ENCODE measurements around the gene C5orf63.
"Not testable (repeated sequence)": the region's sequence is repeated elsewhere in the genome, so short reads cannot be mapped to it uniquely, and the experiment has no call there.

The C5orf63 gene

DNA sequence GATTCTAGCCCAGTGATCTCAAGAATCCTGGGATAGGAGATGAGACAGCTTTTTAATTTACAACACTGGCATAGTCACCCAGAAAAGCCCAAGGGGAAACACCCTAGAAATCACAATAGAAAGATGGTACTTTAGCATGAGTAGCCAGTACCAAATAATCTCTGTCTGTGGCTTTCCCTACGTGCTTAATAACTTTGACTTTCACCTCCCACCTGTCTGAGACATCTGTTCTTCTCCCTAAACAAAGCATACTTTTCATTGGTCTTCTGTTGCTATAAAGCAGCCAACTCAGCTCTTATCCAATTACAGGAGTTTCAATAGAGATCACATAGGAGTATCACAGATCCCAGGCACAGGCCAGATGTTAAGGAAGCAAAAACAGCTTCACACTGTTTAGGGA is 53.4 kb downstream of the C5orf63 start:
- peaks cover 5% of the 10 kb centered on the region; the same call in 1 of the 2 replicates for H3K4me1 ChIP-seq (ENCODE audit: control insufficient read depth, insufficient read depth, low read length)
- no peak overlapping the region for H3K27ac ChIP-seq (ENCODE audit: low read depth, low read length)
- no peaks in the 10 kb centered on the region for H3K9me3 ChIP-seq (ENCODE audit: control insufficient read depth, insufficient read depth, low read length)
- no peak overlapping the region for H3K4me3 ChIP-seq (ENCODE audit: low read depth, low read length)
- H3K9ac ChIP-seq (ENCODE audit: low read depth, low read length) = no peak overlapping the region
- H3K36me3 ChIP-seq (ENCODE audit: control insufficient read depth, insufficient read depth, low read length) = no peaks in the 10 kb centered on the region
- H3K27me3 ChIP-seq (ENCODE audit: control insufficient read depth, insufficient read depth, low read length) = no peaks in the 10 kb centered on the region

DNA sequence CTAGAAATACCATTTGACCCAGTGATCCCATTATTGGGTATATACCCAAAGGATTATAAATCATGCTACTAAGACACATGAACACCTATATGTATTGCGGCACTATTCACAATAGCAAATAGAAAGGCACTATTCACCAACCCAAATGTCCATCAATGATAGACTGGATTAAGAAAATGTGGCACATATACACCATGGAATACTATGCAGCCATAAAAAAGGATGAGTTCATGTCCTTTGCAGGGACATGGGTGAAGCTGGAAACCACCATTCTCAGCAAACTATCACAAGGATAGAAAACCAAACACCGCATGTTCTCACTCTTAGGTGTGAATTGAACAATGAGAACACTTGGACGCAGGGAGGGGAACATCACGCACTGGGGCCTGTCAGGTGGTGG is 56.6 kb downstream of the C5orf63 start:
- H3K36me3 ChIP-seq (ENCODE audit: control insufficient read depth, insufficient read depth, low read length); H3K9ac ChIP-seq (ENCODE audit: low read depth, low read length); H3K9me3 ChIP-seq (ENCODE audit: control insufficient read depth, insufficient read depth, low read length); H3K27me3 ChIP-seq (ENCODE audit: control insufficient read depth, insufficient read depth, low read length); H3K4me3 ChIP-seq (ENCODE audit: low read depth, low read length); H3K27ac ChIP-seq (ENCODE audit: low read depth, low read length); H3K4me1 ChIP-seq (ENCODE audit: control insufficient read depth, insufficient read depth, low read length): not testable (repeated sequence)

DNA sequence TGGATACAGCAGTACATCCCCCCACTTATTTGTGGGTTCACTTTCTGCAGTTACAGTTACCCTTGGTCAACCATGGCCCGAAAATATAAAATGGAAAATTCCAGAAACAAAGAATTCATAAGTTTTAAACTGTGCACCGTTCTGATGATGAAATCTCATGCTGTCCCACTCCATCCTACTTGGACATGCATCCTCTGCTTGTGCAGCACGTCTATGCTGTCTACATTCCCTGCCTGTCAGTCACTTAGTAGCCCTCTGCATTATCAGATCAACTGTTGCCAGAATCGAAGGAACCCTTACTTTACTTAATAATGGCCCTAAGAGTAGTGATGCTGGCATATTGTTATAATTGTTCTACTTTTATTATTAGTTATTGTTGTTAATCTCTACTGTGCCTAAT is 57.6 kb downstream of the C5orf63 start:
- Histone ChIP-seq H3K27ac (ENCODE audit: low read depth, low read length) (no peak overlapping the region), H3K4me1 (ENCODE audit: control insufficient read depth, insufficient read depth, low read length) (peaks cover 5% of the 10 kb centered on the region), H3K9me3 (ENCODE audit: control insufficient read depth, insufficient read depth, low read length) (no peaks in the 10 kb centered on the region), H3K9ac (ENCODE audit: low read depth, low read length) (no peak overlapping the region), H3K36me3 (ENCODE audit: control insufficient read depth, insufficient read depth, low read length) (no peaks in the 10 kb centered on the region), H3K27me3 (ENCODE audit: control insufficient read depth, insufficient read depth, low read length) (no peaks in the 10 kb centered on the region), H3K4me3 (ENCODE audit: low read depth, low read length) (no peak overlapping the region)

GRCh38 chr5:127014573-127014972 is 58.7 kb downstream of the C5orf63 start:
- H3K4me3 ChIP-seq (ENCODE audit: low read depth, low read length) = no peak overlapping the region
- H3K4me1 ChIP-seq (ENCODE audit: control insufficient read depth, insufficient read depth, low read length) = peaks cover 5% of the 10 kb centered on the region
- no peak overlapping the region for H3K27ac ChIP-seq (ENCODE audit: low read depth, low read length)
- no peak overlapping the region for H3K9ac ChIP-seq (ENCODE audit: low read depth, low read length)
- no peaks in the 10 kb centered on the region for H3K36me3 ChIP-seq (ENCODE audit: control insufficient read depth, insufficient read depth, low read length)
- no peaks in the 10 kb centered on the region for H3K9me3 ChIP-seq (ENCODE audit: control insufficient read depth, insufficient read depth, low read length)
- no peaks in the 10 kb centered on the region for H3K27me3 ChIP-seq (ENCODE audit: control insufficient read depth, insufficient read depth, low read length)

GRCh38 chr5:127013407-127013806 is 59.9 kb downstream of the C5orf63 start:
- H3K9me3 ChIP-seq (ENCODE audit: control insufficient read depth, insufficient read depth, low read length) = no peaks in the 10 kb centered on the region
- no peak overlapping the region for H3K27ac ChIP-seq (ENCODE audit: low read depth, low read length)
- no peak overlapping the region for H3K9ac ChIP-seq (ENCODE audit: low read depth, low read length)
- no peaks in the 10 kb centered on the region for H3K27me3 ChIP-seq (ENCODE audit: control insufficient read depth, insufficient read depth, low read length)
- peaks cover 5% of the 10 kb centered on the region for H3K4me1 ChIP-seq (ENCODE audit: control insufficient read depth, insufficient read depth, low read length)
- no peaks in the 10 kb centered on the region for H3K36me3 ChIP-seq (ENCODE audit: control insufficient read depth, insufficient read depth, low read length)
- no peak overlapping the region for H3K4me3 ChIP-seq (ENCODE audit: low read depth, low read length)

DNA sequence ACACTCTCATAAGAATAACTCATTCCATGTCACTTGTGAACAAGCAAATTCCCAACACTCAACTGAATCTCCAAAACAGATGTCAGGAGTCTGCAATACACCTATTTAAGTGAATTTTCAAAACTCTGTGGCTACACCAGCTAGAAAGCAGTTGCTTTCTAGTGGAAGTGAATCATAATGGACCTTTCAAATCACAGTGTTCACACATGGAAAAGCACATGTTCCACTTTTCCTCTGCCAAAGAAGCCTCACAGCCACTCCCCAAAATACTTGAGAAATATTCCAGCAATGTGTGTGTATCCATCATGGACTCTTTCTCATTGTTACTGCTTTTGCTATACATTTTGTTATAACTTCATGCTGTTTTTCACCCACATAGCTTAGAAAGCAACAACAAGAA is 60.4 kb downstream of the C5orf63 start:
- H3K4me3 ChIP-seq (ENCODE audit: low read depth, low read length) = no peak overlapping the region

GRCh38 chr5:127011961-127012644 is 61.2 kb downstream of the C5orf63 start:
- Histone ChIP-seq H3K36me3 (ENCODE audit: control insufficient read depth, insufficient read depth, low read length) (no peaks in the 10 kb centered on the region), H3K9me3 (ENCODE audit: control insufficient read depth, insufficient read depth, low read length) (no peaks in the 10 kb centered on the region), H3K4me1 (ENCODE audit: control insufficient read depth, insufficient read depth, low read length) (peaks cover 5% of the 10 kb centered on the region), H3K9ac (ENCODE audit: low read depth, low read length) (no peak overlapping the region), H3K27ac (ENCODE audit: low read depth, low read length) (no peak overlapping the region), H3K27me3 (ENCODE audit: control insufficient read depth, insufficient read depth, low read length) (no peaks in the 10 kb centered on the region), H3K4me3 (ENCODE audit: low read depth, low read length) (no peak overlapping the region)

More for the DNA sequence above, 60.4 kb downstream of the C5orf63 start:
- no peak overlapping the region for H3K9ac ChIP-seq (ENCODE audit: low read depth, low read length)
- no peaks in the 10 kb centered on the region for H3K9me3 ChIP-seq (ENCODE audit: control insufficient read depth, insufficient read depth, low read length)
- H3K27me3 ChIP-seq (ENCODE audit: control insufficient read depth, insufficient read depth, low read length) = no peaks in the 10 kb centered on the region
- no peak overlapping the region for H3K27ac ChIP-seq (ENCODE audit: low read depth, low read length)
- no peaks in the 10 kb centered on the region for H3K36me3 ChIP-seq (ENCODE audit: control insufficient read depth, insufficient read depth, low read length)
- peaks cover 5% of the 10 kb centered on the region for H3K4me1 ChIP-seq (ENCODE audit: control insufficient read depth, insufficient read depth, low read length)

DNA sequence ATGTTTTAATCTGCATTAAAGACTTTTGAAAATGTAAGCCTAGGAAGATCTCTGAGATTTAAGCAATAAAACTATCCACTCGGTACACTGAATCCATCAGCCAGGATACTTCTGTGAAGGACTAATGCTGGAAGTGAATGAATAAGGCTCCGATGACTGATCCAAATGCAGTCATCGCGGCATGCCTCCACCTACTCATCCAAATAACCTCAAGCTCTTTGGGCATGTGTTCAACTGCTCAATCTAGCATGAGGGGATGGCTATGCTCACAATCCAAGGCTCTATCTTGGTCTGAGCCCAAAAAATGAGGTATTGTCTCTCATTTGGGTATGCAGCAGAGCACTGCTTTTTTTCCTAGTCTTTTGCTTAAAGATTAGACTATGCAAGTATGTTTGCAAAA is 62.1 kb downstream of the C5orf63 start:
- Histone ChIP-seq H3K9ac (ENCODE audit: low read depth, low read length) (no peak overlapping the region), H3K9me3 (ENCODE audit: control insufficient read depth, insufficient read depth, low read length) (no peaks in the 10 kb centered on the region), H3K4me3 (ENCODE audit: low read depth, low read length) (no peak overlapping the region), H3K27me3 (ENCODE audit: control insufficient read depth, insufficient read depth, low read length) (no peaks in the 10 kb centered on the region), H3K36me3 (ENCODE audit: control insufficient read depth, insufficient read depth, low read length) (no peaks in the 10 kb centered on the region), H3K4me1 (ENCODE audit: control insufficient read depth, insufficient read depth, low read length) (peaks cover 5% of the 10 kb centered on the region), H3K27ac (ENCODE audit: low read depth, low read length) (no peak overlapping the region)

- no peak overlapping the region for H3K4me3 ChIP-seq (ENCODE audit: low read depth, low read length)
- no peaks in the 10 kb centered on the region for H3K27me3 ChIP-seq (ENCODE audit: control insufficient read depth, insufficient read depth, low read length)
- H3K4me1 ChIP-seq (ENCODE audit: control insufficient read depth, insufficient read depth, low read length) = peaks cover 4% of the 10 kb centered on the region
- no peak overlapping the region for H3K9ac ChIP-seq (ENCODE audit: low read depth, low read length)
- H3K9me3 ChIP-seq (ENCODE audit: control insufficient read depth, insufficient read depth, low read length) = no peaks in the 10 kb centered on the region
- no peaks in the 10 kb centered on the region for H3K36me3 ChIP-seq (ENCODE audit: control insufficient read depth, insufficient read depth, low read length)
- H3K27ac ChIP-seq (ENCODE audit: low read depth, low read length) = no peak overlapping the region
Measured at GRCh38 chr5:127010362-127010761, 62.9 kb downstream of the C5orf63 start.

- Histone ChIP-seq H3K27me3 (ENCODE audit: control insufficient read depth, insufficient read depth, low read length) (no peaks in the 10 kb centered on the region), H3K4me1 (ENCODE audit: control insufficient read depth, insufficient read depth, low read length) (no peaks in the 10 kb centered on the region; the same call in 1 of the 2 replicates), H3K4me3 (ENCODE audit: low read depth, low read length) (no peak overlapping the region), H3K9ac (ENCODE audit: low read depth, low read length) (no peak overlapping the region), H3K36me3 (ENCODE audit: control insufficient read depth, insufficient read depth, low read length) (no peaks in the 10 kb centered on the region), H3K9me3 (ENCODE audit: control insufficient read depth, insufficient read depth, low read length) (no peaks in the 10 kb centered on the region), H3K27ac (ENCODE audit: low read depth, low read length) (no peak overlapping the region)
Measured at GRCh38 chr5:127009784-127010183, 63.5 kb downstream of the C5orf63 start.

DNA sequence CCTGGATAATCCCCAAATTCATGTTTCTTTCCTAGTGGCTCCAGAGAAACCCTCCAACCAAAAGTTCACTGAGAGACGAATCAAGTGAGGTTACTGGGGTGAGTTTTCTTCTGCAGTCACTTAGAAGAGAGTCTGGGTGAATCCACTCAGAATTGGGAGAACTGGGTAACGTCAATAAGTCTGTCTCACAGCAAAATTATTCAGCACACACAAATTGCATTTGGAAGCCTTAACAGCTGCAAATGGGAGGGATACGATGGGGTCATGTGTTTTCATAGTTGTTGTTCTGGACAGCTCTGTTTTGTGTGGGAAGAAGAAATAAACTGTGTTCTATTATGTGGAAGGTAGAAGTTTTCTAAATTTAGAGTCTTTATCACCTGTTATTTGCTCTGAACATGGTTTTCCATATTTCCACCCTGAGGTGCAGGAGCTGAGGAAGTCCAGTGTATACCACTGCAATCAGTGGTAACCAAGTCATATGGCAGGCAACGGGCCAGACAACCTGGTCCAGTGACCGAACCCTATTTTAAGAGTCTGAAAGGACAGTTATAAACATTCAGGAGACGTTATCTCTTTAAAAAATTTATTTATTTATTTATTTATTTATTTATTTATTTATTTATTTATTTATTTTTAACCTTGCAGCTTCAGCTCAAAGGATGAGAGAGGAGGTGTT is 64.9 kb downstream of the C5orf63 start:
- Histone ChIP-seq H3K9me3 (ENCODE audit: control insufficient read depth, insufficient read depth, low read length) (no peaks in the 10 kb centered on the region), H3K4me3 (ENCODE audit: low read depth, low read length) (no peak overlapping the region), H3K27ac (ENCODE audit: low read depth, low read length) (no peak overlapping the region), H3K36me3 (ENCODE audit: control insufficient read depth, insufficient read depth, low read length) (no peaks in the 10 kb centered on the region), H3K4me1 (ENCODE audit: control insufficient read depth, insufficient read depth, low read length) (no peaks in the 10 kb centered on the region; the same call in 1 of the 2 replicates), H3K27me3 (ENCODE audit: control insufficient read depth, insufficient read depth, low read length) (no peaks in the 10 kb centered on the region), H3K9ac (ENCODE audit: low read depth, low read length) (no peak overlapping the region)

Data from HUES48 (cell line).